HEK293 (cell line): Measurements from ENCODE around the gene ABCB9.
A peak's percentile ranks its signal among the peaks of the same experiment; 100 is the strongest.

Experiments used
- GLIS2 ChIP-seq: fragments of 450-650 bp; formaldehyde crosslinking; IDR thresholded peaks from 2 replicates; pipeline ENCODE4 v1.5.1; 2016; ENCODE audit warnings: missing biosample characterization, missing genetic modification characterization
- OSR2 ChIP-seq: fragments of 450-650 bp; formaldehyde crosslinking; IDR thresholded peaks from 2 replicates; pipeline ENCODE4 v1.5.1; 2016; ENCODE audit warnings: missing biosample characterization, missing genetic modification characterization
- PATZ1 ChIP-seq: fragments of 450-650 bp; formaldehyde crosslinking; IDR thresholded peaks from 2 replicates; pipeline ENCODE4 v1.5.1; 2016; ENCODE audit warnings: missing biosample characterization, missing genetic modification characterization
- TCF7L2 ChIP-seq: IDR thresholded peaks from 2 replicates; pipeline ENCODE4 v1.6.1; 2011; ENCODE audit warnings: low read depth, mild to moderate bottlenecking, inconsistent platforms, low read length, moderate library complexity, borderline replicate concordance
- TSHZ1 ChIP-seq: fragments of 450-650 bp; formaldehyde crosslinking; IDR thresholded peaks from 2 replicates; pipeline ENCODE4 v1.5.1; 2016; ENCODE audit warnings: missing biosample characterization, missing genetic modification characterization, borderline replicate concordance
- ZBTB1 ChIP-seq: fragments of 450-650 bp; formaldehyde crosslinking; IDR thresholded peaks from 2 replicates; pipeline ENCODE4 v1.5.1; 2016; ENCODE audit warnings: missing biosample characterization, missing genetic modification characterization
- ZBTB6 ChIP-seq: fragments of 450-650 bp; formaldehyde crosslinking; IDR thresholded peaks from 2 replicates; pipeline ENCODE4 v1.5.1; 2017; ENCODE audit warnings: missing biosample characterization, missing genetic modification characterization
- ZNF16 ChIP-seq: fragments of 450-650 bp; formaldehyde crosslinking; IDR thresholded peaks from 2 replicates; pipeline ENCODE4 v1.5.1; 2016; ENCODE audit warnings: low read depth, missing biosample characterization, missing genetic modification characterization
- ZNF175 ChIP-seq: fragments of 450-650 bp; formaldehyde crosslinking; IDR thresholded peaks from 2 replicates; pipeline ENCODE4 v1.5.1; 2016; ENCODE audit warnings: missing biosample characterization, missing genetic modification characterization
- ZNF184 ChIP-seq: fragments of 450-650 bp; IDR thresholded peaks from 2 replicates; pipeline ENCODE4 v1.5.1; 2018; ENCODE audit warnings: missing biosample characterization, mild to moderate bottlenecking, missing genetic modification characterization
- ZNF19 ChIP-seq: fragments of 450-650 bp; formaldehyde crosslinking; IDR thresholded peaks from 2 replicates; pipeline ENCODE4; 2016; ENCODE audit warnings: missing biosample characterization, missing genetic modification characterization, low read depth
- ZNF214 ChIP-seq: fragments of 450-650 bp; formaldehyde crosslinking; IDR thresholded peaks from 2 replicates; pipeline ENCODE4 v1.5.1; 2017; ENCODE audit warnings: missing biosample characterization, mild to moderate bottlenecking, missing genetic modification characterization, borderline replicate concordance
- ZNF221 ChIP-seq: fragments of 450-650 bp; formaldehyde crosslinking; IDR thresholded peaks from 2 replicates; pipeline ENCODE4 v1.5.1; 2017; ENCODE audit warnings: missing biosample characterization, missing genetic modification characterization, borderline replicate concordance
- ZNF514 ChIP-seq: fragments of 450-650 bp; formaldehyde crosslinking; IDR thresholded peaks from 2 replicates; pipeline ENCODE4 v1.5.1; 2016; ENCODE audit warnings: missing biosample characterization, missing genetic modification characterization
- ZNF580 ChIP-seq: fragments of 450-650 bp; formaldehyde crosslinking; IDR thresholded peaks from 2 replicates; pipeline ENCODE4 v1.5.1; 2016; ENCODE audit warnings: missing biosample characterization, missing genetic modification characterization
- ZNF624 ChIP-seq: fragments of 450-650 bp; formaldehyde crosslinking; IDR thresholded peaks from 2 replicates; pipeline ENCODE4 v1.5.1; 2017; ENCODE audit warnings: missing biosample characterization, missing genetic modification characterization
- ZNF626 ChIP-seq: fragments of 450-650 bp; sonication (Bioruptor Pico); formaldehyde crosslinking; IDR thresholded peaks from 2 replicates; pipeline ENCODE4 v1.5.1; 2018; ENCODE audit warnings: missing biosample characterization, missing genetic modification characterization, inconsistent platforms
- ZNF629 ChIP-seq: fragments of 450-650 bp; formaldehyde crosslinking; IDR thresholded peaks from 2 replicates; pipeline ENCODE4 v1.5.1; 2017; ENCODE audit warnings: missing biosample characterization, missing genetic modification characterization
- ZNF791 ChIP-seq: fragments of 450-650 bp; formaldehyde crosslinking; IDR thresholded peaks from 2 replicates; pipeline ENCODE4 v1.5.1; 2016; ENCODE audit warnings: missing biosample characterization, missing genetic modification characterization
- ZNF837 ChIP-seq: fragments of 450-650 bp; formaldehyde crosslinking; IDR thresholded peaks from 2 replicates; pipeline ENCODE4 v1.5.1; 2016; ENCODE audit warnings: missing biosample characterization, missing genetic modification characterization
- ZSCAN16 ChIP-seq: fragments of 450-650 bp; formaldehyde crosslinking; IDR thresholded peaks from 2 replicates; pipeline ENCODE4 v1.5.1; 2016; ENCODE audit warnings: missing biosample characterization, missing genetic modification characterization
- ZSCAN5A ChIP-seq: fragments of 450-650 bp; formaldehyde crosslinking; IDR thresholded peaks from 2 replicates; pipeline ENCODE4 v1.5.1; 2016; ENCODE audit warnings: missing biosample characterization, missing genetic modification characterization

ABCB9 gene

GRCh38 chr12:122880668-122881067 is 85.6 kb downstream of the ABCB9 start (continued):
- peak; percentile 40; the same call in 1 of the 2 replicates for TF ChIP-seq ZNF629
- TF ChIP-seq TSHZ1 (tag by site-specific recombination), result no peak
- no peak for TF ChIP-seq ZNF184 (tag by site-specific recombination)
- no peak for TF ChIP-seq ZNF580 (tag by site-specific recombination)
- TF ChIP-seq ZNF214 (tag by site-specific recombination), result no peak
- TF ChIP-seq ZNF221 (tag by site-specific recombination), result no peak
- no peak for TF ChIP-seq ZNF19 (tag by site-specific recombination)
- TF ChIP-seq ZNF837, result no peak
- TF ChIP-seq ZNF791 (tag by site-specific recombination), result no peak
- TF ChIP-seq ZSCAN16, result no peak
- TF ChIP-seq ZSCAN5A (tag by site-specific recombination), result no peak
- TF ChIP-seq GLIS2 (tag by site-specific recombination), result 0 out of 2 replicates have a peak, but pooled peaks have one; percentile 28
- peak; percentile 13; the same call in 1 of the 2 replicates for TF ChIP-seq PATZ1
- no peak for TF ChIP-seq ZBTB1 (tag by site-specific recombination)
- no peak for TF ChIP-seq ZNF626 (tag by site-specific recombination)
- no peak for TF ChIP-seq ZNF514
- TF ChIP-seq ZNF175 (tag by site-specific recombination), result no peak
- no peak for TF ChIP-seq ZBTB6 (tag by site-specific recombination)
- no peak for TF ChIP-seq TCF7L2
- TF ChIP-seq ZNF624 (tag by site-specific recombination), result no peak
- TF ChIP-seq ZNF16 (tag by site-specific recombination), result no peak
- no peak for TF ChIP-seq OSR2
